GOT3 (cell line): ENCODE data around the gene LACTB.

Source experiments
- DNase-seq: peaks from one replicate; lab custom pipeline; 2025; ENCODE audit warnings: mixed read lengths; lab: John Stamatoyannopoulos, UW

Gene LACTB

GRCh38 chr15:63172851-63173451 lies 51.3 kb downstream of the LACTB start:
- no peak for DNase-seq

DNA sequence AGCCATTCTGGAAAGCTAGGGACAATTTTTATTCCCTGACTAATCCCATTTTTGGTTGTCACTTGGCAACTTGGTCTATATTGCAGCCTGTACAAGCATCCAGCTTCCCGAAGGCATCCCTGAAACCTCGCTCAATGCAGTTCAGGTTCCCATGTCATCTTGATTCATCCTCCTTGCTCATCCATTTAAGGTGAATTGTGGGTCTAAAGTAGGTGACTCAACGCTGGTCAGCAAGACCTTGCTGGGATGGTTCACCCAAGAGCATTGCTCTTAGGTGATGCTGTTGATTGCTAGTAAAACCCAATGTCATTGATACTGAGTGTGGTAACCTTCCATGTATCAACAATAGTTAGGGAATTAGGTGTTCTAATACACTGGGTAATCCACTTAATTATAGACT lies 54.6 kb downstream of the LACTB start:
- DNase-seq = no peak

DNA sequence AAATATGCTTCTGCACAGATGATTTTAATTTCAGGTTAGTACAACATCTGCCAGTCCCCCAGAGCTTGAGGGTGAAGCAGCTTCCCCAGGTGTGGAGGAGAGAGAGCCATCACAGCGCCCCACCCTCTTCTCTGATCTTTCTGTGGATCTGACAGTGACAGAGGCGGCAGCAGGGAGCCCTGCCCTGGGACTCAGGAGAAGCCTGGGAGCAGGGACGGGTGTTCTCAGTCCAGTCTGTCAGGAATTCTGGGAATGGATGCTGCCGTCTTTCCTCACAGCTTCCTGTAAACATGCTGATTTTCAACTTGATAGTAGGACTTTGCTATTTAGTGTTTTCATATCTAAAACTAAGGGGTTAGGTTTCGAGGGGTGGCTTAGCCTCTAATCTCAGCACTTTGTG lies 56.4 kb downstream of the LACTB start:
- no peak for DNase-seq

- DNase-seq = no peak
Measured at GRCh38 chr15:63180746-63181145, 59.1 kb downstream of the LACTB start.

GRCh38 chr15:63181648-63182047 lies 60.0 kb downstream of the LACTB start:
- no peak for DNase-seq

GRCh38 chr15:63185206-63185605 lies 63.5 kb downstream of the LACTB start:
- DNase-seq = no peak

DNA sequence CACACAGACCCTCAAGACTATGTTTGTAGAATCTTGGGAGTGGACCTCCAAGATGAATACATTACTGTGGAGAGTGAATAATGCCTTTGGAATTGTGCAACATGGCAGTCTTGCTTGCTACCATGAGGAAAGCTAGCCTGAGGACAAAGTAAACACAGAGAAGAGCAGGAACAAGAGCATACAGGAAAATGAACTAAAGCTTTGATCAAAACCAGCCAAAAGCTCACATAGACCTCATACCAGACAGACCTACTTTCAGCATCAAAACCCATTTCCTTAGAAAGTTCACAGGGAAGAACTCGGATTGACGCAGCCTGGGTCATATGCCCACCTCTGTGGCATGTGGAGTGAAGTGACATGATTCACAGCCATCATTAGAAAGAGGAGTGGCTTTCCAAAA lies 64.4 kb downstream of the LACTB start:
- no peak for DNase-seq

DNA sequence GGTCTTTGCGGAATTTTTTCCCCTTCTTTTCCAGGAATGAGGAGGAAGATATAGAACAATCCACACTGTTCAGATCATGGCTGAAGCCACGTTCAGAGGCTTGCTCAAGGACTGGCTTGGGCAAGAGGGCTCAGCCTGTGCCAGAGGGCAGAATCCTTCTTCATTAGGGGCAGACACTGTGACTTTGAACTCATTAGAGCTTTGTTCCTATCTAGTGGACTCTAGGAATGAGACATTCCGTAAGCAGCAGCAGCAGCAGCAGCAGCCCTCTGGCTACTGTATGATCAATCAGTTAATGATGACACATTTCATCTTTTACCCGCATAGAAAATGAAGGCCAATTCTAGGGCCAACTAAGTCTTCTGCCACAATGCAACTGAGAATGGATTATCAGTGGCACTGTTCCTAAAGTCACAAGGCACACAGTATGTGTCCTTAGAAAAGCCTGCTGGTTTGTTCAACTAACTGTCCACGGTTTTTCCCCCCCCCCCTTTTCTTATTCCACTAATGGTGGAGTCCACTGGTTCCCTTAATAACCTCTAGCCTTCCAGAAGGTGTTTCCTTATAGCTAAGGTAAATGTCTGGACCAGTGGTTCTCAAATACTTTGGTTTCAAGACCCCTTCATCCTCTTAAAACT lies 66.0 kb downstream of the LACTB start:
- no peak for DNase-seq

GRCh38 chr15:63188247-63188925 lies 66.7 kb downstream of the LACTB start:
- no peak for DNase-seq

DNA sequence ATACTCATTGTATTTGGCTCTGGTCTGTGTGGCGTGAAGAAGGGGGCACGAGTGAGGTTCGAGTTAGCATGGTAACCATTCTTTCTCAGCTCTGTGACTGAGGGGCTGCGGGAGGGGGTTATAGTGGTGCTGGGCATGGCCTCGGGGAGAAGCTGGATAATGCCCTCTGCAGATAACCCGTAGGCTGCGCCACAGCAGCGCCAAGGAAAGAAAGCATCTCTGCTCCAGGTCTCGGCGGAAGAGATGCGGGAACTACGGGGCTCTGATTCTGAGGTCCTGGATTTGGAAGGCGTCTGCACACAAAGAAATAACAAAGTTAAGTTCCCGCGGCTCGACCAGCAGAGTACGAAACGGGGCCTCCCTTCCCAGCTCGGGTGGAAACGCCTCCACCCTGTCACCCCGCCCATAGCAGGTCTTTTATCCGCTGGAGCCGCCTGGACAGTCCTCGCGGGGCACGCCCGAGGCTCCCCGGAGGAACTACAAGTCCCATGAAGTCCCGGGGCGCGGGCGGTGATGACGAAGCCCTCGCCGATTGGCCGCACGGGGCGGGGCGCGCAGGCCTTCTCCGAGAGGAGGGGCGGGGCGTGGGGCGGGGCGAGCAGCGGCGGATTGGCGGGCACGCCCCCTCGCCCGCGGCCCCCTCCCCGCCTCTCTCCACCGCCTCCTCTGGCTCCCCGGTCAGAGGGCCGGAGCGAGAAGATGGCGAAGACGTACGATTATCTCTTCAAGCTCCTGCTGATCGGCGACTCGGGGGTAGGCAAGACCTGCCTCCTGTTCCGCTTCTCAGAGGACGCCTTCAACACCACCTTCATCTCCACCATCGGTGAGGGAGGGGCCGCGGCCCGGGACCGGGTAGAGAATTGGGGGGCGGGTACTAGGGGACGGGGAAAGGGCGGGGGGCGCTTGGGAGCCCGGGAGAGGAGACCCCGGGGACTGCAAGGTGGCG lies 67.5 kb downstream of the LACTB start, which contains the start of gene RAB8B:
TSS of gene RAB8B (plus strand) at position 681 of the 946 bp plus-strand sequence. CDS start at position 700, 19 bp downstream.
- DNase-seq = peak; percentile 87

DNA sequence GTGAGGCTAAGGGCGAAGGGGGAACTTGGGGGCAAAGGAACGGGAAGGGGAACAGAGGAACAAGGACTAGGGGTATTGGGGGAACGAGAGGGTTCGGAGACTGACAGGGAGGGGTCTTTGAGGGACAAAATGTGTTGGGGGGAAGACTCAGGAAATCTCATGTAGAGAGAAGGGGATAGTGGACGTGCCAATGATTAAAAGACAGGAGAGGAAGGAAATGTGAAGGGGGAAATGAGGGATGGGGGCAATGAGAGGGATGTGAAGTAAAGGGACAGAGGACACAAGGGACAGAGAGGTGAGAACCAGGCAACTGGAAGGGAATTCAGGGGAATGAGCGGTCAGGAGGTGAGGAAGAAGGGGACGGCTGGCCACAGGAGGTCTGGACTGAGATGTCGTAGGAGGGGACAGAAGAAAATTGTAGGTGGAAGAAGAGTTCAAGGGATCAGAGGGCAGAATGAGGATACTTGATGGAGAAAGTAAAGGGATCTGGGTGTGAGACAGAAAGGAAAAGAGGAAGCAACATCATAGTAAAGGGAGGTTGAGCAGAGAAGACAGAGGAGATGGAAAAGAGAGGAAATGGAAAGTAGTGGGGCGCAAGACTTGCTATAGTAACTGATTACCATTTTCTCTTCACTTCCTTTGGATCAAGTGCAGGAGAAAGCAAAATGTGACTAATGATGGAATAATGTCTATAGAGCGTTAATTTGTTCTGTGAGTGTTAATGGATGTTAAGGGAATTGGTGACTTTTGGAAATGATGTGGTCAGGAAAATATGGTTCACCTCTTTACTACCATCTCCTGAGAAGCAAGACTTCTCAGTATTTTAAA lies 68.5 kb downstream of the LACTB start:
- DNase-seq = no peak

DNA sequence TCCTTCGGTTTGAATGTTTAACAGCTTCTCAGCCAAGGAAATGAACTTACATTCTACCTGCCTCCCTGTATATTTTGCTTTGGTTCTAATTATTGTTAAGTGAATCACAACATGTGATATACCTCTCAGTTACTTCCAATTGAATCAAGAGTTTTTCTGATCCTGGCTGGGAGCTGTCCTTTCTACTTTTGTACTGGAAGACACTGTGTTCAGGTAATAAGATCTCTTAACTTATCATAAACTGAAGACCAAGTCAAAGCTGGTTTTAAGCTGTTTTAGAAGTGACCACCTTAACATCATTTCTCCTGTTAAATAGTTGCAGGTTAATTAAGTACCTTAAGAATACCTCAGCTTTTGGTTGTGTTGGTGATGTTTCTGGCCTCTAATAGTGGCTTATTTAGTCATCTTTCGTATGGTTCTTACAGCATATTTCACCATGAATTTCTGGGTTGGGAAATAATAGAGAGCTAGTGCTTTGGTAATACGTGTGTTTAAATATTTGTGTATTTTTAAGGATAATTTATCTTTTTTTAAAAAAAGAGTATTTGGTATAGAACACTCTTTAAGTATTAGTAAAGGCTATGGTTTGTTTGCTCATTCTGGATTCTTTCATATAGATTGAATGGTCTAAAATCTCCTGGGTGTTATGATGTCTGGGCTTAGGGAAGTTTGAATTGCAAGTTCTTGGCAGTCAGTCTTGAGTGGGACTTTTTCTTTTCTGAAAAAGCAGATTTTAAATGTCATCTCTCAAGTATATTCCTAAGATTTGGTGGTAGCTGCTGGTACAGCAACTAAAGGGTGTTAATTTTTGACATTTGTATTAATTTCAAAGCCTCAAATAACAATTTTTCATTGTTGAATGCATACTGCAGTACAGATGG lies 69.3 kb downstream of the LACTB start:
- DNase-seq = no peak
